COLO668 (cell line): Measurements from ENCODE around the gene HOXA3.

Experiments
- DNase-seq: peaks from one replicate; lab custom pipeline; 2025; ENCODE audit not compliant: unreplicated experiment; lab: John Stamatoyannopoulos, UW

Gene HOXA3

GRCh38 chr7:27179503-27180430 is 27.4 kb upstream of the HOXA3 start:
- DNase-seq = peak; percentile 97

GRCh38 chr7:27179030-27179429 is 26.6 kb upstream of the HOXA3 start:
- no peak for DNase-seq

DNA sequence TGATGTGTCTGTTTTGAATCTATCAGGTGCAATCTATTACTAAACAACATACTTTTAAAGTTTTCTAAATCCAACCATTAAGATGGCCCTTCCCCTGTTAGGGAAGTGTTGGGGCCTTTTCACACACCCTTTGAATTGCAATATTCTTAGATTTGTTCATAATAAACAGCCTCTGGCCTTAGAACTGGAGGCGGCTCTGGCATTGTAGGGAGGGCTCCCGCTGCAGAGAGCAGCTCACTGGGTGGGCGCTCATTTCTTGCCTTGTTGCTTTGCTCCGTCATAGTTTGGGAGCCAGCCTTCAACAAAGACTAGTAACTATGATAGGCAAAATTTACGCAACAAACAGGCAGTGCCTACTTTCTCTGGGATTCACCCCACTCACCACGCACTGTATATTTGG is 26.0 kb upstream of the HOXA3 start:
- no peak for DNase-seq

DNA sequence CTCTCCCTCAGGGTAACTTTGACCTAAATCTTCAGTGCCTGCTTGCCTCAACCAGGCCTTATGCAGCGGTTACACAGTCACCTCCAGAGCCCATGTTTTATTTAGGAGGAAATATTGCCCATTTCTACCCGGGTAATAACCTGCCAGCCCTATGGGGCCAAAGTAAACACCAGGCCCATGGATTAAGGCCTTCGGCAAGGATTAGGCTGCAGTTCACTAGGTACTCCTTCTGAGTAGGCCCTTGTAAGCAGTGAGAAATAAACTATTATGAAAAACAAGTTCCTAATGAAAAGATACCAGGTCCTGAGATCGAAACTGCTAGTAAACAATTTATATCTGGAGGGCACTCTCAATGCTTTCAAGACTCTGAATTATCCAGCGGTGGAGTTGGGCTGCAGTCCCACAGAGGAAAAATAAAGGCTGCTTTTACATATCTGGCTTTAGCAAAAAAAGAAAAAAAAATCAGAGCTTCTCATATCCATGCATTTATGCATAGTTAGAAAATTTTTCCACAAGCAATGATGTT is 25.5 kb upstream of the HOXA3 start:
- DNase-seq = no peak

DNA sequence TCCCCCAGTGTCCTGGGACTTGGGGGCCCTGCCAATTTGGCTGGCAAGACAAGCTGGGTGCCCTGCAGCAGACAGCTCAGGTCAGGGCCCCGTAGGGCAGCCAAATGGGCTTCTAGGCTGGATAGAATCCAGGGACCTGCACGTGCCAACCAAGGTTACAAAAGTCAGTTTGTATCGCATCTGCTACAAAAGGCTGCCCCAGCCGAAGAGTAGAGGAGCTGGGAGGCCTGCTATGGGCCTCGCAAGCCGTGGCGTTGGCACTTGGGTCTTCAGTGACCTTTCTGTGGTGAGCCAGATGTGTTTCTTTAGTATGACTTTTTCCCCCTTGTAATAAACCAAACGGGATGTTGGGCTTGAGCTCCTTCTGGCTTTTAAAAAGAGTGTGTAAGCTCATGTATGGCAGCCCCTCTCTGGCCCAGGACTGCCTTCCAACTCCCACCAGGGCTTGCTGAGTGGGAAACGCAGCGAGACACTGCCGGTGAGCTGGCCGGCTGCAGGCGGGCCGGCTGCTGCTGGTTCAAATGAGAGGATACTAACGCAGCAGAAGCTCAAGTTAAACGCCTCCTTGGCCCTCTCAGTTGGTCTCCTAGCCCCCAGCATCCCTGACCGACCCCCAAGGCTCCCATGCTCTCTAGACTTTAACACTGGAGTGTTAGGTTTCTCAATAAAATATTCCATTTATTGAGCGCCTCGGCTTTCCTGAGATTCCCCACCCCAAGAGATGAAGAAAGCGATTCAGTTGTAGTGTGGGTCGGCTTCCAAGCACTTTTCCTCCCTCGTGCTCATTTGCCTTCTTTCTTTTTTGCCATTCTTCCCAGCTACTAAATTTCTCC is 24.8 kb upstream of the HOXA3 start:
- DNase-seq = no peak

GRCh38 chr7:27176524-27176845 is 24.1 kb upstream of the HOXA3 start:
- DNase-seq = no peak

DNA sequence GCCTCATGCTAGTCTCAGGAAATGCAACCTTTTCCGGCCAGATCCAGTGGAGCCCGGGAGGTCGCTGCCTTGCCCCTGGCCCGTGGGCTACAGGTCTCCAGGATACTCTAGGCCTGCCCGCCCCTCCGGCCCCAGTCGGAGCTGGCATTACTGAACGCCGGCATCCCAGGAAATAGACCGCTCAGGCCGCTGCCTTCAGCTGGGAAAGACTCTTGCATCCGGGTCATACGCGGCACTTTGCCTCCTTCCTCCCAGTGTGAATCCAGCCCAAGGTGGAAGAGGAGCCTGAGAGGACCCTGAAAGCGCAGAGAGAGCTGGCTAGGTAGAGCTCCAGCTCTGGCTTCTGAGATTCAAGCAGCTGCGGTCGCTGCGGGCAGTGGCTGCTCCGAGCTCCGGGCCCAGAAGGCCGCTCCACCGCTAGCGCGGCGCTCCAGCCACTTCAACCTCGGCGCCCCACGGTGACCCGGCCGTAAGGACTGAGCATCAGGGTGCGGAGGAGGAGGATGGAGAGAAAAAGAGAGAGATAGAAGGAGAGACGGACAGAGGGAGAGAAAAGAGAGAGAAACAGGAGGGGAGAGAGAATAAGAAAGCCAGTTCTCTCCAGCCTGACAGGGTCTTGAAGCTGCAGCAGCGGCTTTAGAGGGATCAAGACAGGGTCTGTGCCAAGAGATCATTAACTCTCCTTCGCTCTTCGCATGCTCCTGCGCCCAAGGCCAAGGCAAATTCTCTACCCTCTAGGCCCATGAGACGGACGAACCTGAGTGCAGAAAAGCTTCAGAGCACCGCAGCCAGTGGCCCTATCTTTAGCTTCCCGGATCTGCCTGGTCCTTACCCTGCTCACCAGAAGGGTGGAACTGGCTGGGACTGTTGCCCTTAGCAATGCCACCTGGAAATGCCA is 23.5 kb upstream of the HOXA3 start:
- no peak for DNase-seq

GRCh38 chr7:27174874-27175625 is 22.7 kb upstream of the HOXA3 start:
- no peak for DNase-seq

DNA sequence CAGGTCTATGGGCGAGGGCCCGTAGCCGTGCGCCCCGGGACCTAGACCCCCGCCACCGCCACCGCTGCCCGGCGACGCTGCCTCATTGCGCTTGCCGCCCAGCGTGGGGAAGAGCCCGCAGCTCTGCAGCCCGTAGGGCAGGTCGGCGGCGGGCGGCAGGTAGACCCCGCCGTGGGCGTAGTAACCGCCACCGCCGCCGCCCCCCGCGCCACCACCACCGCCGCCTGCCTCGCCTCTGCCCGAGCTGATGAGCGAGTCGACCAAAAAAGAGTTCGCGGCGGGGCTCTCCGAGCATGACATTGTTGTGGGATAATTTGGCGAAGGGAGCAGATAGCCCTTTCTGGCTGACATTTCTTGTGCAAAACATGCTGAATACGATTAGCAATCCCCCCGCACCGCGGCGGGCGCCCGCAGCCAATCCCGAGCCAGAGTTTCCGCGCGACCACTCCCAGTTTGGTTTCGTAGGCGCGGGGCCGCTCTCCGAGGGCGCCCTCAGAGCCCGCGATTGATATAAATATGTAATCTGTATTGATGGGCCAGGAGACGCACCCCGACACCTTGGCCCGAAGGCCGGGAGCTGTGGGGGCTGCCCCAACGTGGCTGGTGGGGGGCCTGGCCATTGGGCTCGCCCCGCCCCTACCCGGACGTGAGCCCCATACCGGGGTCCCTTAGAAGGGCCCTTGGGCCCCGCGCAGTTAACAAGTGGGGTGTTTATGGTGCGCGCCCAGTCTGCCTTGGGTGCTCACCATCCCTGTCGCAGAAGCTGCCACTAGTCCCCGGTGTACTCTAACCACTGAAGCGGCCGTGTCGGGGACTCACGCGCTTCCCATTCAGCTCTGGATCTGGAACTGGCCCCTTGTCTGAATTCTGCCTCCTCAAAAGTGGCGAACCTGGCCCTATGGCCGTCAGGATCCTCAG is 21.8 kb upstream of the HOXA3 start, which contains the start of gene HOXA10:
Gene HOXA10 (minus strand): TSS at position 365 of the 918 bp plus-strand sequence. CDS start 14 bp downstream, at position 351.
- peak; percentile 84 for DNase-seq

GRCh38 chr7:27173511-27173955 is 21.1 kb upstream of the HOXA3 start:
- DNase-seq = peak; percentile 86

DNA sequence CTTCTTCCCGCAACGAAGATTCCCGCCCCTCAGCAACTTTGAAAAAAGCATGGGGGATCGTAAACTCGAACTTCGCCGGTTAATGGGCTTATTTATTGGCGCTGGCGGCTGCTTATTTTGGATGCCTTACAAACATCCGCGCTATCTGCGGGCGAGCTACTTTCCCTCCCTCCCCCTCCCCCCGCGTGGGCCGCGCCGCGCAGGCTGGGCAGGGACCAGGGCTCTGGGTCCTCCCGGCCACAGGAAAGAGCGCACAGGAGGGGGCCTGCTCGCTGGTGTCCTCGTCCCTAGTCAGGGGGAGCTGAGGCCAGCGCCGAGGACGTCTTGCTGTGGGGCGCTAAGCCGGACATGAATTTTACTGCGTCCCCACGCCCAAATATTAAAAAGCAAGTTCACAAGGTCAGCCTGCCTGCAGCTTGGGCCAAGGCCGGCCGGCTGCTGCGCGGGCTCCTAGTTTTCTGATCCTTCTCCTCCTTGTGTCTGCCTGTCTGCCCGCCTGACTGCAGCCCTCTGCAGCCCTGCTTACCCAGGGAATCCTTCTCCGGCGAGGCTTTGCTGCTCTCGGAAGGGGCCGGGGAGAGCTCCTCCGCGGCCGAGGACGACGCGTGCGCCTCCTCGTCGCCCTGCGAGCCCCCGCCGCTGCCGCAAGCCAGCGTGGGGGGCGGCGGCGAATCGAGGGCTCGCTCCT is 20.6 kb upstream of the HOXA3 start:
- peak; percentile 92 for DNase-seq

GRCh38 chr7:27172315-27172774 is 20.0 kb upstream of the HOXA3 start:
- no peak for DNase-seq

DNA sequence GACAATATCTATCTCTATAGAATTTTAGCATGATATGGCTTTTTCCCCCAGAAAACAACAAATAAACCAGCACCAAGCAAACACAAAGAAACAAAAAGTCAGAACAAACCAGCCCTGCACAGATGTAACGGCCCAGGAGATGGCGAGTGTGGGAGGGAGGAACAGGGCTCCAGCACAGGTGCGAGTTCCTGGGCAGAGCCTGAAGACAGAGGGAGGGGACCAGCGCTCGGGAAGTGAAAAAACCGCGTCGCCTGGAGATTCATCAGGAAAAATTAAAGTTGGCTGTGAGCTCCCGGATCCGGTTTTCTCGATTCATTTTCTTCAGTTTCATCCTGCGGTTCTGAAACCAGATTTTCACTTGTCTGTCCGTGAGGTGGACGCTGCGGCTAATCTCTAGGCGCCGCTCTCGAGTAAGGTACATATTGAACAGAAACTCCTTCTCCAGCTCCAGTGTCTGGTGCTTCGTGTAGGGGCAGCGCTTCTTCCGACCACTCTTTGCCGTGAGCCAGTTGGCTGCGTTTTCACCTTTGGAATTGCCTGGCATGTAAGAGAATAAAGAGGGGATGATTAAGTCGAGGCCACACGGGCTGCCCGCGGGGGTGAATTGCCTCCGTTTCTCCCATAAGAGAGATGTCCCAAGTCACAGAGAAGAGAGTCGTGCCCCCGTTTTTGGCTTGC is 19.4 kb upstream of the HOXA3 start:
- DNase-seq = peak; percentile 73

DNA sequence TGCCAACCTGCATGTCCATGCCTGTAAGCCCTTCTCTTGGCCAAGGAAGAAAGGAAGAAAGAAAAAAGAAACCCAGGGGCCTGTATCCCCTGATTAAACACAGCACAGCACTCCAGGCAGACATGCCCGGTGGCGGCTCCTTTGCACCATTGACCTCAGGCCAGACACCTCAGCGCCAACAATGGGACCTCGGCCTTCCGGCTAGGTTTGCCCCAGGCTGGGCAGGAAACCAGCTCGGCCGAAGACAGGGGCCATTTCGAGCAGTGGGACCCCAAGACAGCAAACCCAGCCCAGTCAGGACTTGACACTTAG is 18.9 kb upstream of the HOXA3 start:
- peak; percentile 70 for DNase-seq

DNA sequence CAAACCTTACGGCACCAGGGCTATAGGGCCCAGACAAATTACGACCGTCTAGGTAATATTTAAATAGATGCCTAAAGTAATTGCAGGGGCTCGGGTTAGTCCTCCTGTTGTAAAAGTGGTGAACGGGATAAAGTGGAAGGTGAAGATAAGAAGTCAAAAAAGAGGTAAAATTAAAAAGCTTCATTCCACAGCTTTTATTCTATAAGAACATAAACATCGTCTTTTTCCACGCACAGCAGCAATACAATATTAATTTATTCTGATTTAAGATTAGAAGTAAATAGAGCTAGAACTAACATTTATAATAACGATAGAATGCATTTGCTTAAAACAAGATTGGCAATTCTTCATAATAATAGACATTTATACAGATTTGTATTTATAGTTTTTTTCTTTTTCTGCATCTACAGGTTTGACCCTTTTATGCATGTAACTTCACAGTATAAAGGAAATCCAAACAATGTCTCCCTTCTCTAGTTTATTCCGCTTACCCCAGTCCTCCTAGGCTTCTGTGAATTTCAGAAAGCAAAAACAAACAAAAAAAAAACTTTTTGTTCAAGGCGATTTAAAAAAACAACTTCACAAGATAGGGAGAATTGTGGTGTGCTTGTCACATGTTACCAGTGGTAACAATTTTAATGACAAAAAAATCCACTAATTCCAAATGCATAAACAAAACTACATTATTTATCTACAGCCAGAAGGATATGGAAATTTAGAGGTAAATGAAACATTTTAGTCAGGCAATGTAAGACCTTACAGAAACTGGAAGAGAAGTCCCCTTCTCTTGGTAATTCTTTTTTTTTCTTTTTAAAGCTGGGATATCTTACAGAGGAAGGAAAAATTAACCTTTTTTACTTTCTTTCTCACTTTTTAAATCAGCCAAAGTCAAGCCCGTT is 18.3 kb upstream of the HOXA3 start:
- no peak for DNase-seq

DNA sequence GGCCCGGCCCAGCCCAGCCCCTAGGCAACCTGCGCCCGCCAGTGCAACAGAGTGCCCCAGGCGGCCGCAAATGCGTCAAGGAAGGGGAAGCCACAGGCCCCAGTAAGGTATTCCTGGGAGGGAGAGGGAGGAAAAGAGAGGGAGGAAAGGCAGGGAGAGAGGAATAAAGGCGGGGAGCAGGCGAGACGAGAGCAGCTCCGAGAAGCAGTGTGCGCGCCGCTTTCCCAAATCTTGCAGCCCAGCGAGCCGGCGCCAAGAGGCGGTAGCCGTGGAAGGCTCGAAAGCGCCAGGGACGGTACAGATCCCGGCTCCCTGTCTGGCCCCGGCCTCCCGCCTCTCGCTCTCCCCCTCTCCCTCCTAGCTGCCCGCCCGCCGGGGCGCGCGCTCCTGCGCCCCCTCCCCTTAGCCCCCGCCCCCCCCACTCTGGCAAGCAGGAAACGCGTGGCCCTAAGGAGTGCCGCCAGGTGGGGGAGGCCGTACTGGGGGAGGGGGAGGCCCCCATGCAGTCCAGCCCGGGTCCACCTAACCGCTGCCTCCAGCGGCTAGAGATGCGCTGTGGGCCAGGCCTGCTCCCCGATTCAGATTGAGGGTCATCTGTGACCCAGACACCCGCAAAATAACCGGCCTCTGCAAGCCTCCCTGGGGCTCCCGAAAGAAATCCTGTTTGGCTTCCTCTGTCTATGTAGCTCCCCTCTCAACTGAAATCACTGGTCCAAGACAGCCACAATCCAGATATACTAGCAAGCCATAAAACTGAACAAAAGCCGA is 17.5 kb upstream of the HOXA3 start:
- peak; percentile 85 for DNase-seq
